ENCODE results near the gene SMIM38.

DNA sequence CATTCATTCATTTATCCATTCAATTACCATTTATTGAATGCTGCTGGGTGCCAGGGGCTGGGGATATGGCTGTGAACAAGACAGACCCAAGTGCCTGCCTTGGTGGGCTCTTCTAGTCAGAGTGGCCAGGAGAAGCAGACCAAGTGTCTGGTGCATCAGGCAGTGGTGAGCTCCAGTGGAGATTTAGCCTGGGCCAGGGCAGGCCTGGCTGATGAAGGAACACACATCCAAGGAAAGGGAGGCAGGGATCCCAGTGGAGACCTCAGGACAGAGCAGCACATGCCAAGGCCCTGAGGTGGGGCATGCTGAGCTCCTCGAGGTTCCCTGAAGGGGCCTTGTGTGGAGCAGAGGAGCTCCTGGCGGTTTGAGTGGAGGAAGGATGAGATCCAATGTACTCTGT lies 46.6 kb upstream of the SMIM38 start:
- TF ChIP-seq TAF1 (conservative IDR thresholded peaks at IDR 0.05) (no peak), SP1 (IDR thresholded peaks at IDR 0.05) (no peak), GABPA (IDR thresholded peaks at IDR 0.05 in 1 of 2, conservative IDR thresholded peaks at IDR 0.05 in 1 of 2) (no peak), HNF4G (IDR thresholded peaks at IDR 0.05) (no peak), RAD21 (IDR thresholded peaks at IDR 0.05) (no peak), YY1 (IDR thresholded peaks at IDR 0.05) (no peak)
- TF ChIP-seq, protein P1, sequence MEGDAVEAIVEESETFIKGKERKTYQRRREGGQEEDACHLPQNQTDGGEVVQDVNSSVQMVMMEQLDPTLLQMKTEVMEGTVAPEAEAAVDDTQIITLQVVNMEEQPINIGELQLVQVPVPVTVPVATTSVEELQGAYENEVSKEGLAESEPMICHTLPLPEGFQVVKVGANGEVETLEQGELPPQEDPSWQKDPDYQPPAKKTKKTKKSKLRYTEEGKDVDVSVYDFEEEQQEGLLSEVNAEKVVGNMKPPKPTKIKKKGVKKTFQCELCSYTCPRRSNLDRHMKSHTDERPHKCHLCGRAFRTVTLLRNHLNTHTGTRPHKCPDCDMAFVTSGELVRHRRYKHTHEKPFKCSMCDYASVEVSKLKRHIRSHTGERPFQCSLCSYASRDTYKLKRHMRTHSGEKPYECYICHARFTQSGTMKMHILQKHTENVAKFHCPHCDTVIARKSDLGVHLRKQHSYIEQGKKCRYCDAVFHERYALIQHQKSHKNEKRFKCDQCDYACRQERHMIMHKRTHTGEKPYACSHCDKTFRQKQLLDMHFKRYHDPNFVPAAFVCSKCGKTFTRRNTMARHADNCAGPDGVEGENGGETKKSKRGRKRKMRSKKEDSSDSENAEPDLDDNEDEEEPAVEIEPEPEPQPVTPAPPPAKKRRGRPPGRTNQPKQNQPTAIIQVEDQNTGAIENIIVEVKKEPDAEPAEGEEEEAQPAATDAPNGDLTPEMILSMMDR (IDR thresholded peaks at IDR 0.05; ENCODE audit: low read depth, low read length, missing input control): no peak
- TF ChIP-seq, protein P2, sequence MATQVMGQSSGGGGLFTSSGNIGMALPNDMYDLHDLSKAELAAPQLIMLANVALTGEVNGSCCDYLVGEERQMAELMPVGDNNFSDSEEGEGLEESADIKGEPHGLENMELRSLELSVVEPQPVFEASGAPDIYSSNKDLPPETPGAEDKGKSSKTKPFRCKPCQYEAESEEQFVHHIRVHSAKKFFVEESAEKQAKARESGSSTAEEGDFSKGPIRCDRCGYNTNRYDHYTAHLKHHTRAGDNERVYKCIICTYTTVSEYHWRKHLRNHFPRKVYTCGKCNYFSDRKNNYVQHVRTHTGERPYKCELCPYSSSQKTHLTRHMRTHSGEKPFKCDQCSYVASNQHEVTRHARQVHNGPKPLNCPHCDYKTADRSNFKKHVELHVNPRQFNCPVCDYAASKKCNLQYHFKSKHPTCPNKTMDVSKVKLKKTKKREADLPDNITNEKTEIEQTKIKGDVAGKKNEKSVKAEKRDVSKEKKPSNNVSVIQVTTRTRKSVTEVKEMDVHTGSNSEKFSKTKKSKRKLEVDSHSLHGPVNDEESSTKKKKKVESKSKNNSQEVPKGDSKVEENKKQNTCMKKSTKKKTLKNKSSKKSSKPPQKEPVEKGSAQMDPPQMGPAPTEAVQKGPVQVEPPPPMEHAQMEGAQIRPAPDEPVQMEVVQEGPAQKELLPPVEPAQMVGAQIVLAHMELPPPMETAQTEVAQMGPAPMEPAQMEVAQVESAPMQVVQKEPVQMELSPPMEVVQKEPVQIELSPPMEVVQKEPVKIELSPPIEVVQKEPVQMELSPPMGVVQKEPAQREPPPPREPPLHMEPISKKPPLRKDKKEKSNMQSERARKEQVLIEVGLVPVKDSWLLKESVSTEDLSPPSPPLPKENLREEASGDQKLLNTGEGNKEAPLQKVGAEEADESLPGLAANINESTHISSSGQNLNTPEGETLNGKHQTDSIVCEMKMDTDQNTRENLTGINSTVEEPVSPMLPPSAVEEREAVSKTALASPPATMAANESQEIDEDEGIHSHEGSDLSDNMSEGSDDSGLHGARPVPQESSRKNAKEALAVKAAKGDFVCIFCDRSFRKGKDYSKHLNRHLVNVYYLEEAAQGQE (IDR thresholded peaks at IDR 0.05): no peak
- TF ChIP-seq, protein P3, sequence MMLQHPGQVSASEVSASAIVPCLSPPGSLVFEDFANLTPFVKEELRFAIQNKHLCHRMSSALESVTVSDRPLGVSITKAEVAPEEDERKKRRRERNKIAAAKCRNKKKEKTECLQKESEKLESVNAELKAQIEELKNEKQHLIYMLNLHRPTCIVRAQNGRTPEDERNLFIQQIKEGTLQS (IDR thresholded peaks at IDR 0.05): no peak
